H9 (cell line): Measurements from ENCODE around the gene CISD2. TPM values are rescaled to one million over a fixed set of nuclear protein-coding genes. Genes with fewer than 3 reads are reported as not detected.
"Not testable (repeated sequence)": the region's sequence is repeated elsewhere in the genome, so short reads cannot be mapped to it uniquely, and the experiment has no call there.

Source experiments
- DNase-seq: peaks from one replicate; pipeline ENCODE4 v3.0.0-alpha.2; 2017
- H2AFZ ChIP-seq: one replicate; pipeline ENCODE4 v1.6.1; 2013; ENCODE audit warnings: mild to moderate bottlenecking, low read length, control low read depth, moderate library complexity
- H2AK5ac ChIP-seq: 2 replicates; pipeline ENCODE4 v1.6.1; 2013; ENCODE audit warnings: low read length, control low read depth, mixed read lengths; ENCODE audit not compliant: insufficient read length
- H2BK120ac ChIP-seq: one replicate; pipeline ENCODE4 v1.6.1; 2013; ENCODE audit warnings: low read depth, mild to moderate bottlenecking, low read length, control low read depth, inconsistent platforms; ENCODE audit not compliant: poor library complexity, severe bottlenecking
- H2BK12ac ChIP-seq: 2 replicates; pipeline ENCODE4 v1.6.1; 2013; ENCODE audit warnings: low read length, control low read depth, mixed read lengths, low read depth; ENCODE audit not compliant: insufficient read length
- H2BK15ac ChIP-seq: 2 replicates; pipeline ENCODE4 v1.6.1; 2013; ENCODE audit warnings: low read depth, low read length, control low read depth
- H2BK20ac ChIP-seq: one replicate; pipeline ENCODE4 v1.6.1; 2013; ENCODE audit warnings: low read depth, mild to moderate bottlenecking, low read length, control low read depth, inconsistent platforms; ENCODE audit not compliant: poor library complexity, severe bottlenecking
- H2BK5ac ChIP-seq: 2 replicates; pipeline ENCODE4 v1.6.1; 2013; ENCODE audit warnings: low read length, control low read depth, mixed read lengths; ENCODE audit not compliant: insufficient read length
- H3K14ac ChIP-seq: 2 replicates; pipeline ENCODE4 v1.6.1; 2013; ENCODE audit warnings: low read length, control low read depth; ENCODE audit not compliant: insufficient read depth
- H3K18ac ChIP-seq: 2 replicates; pipeline ENCODE4 v1.6.1; 2013; ENCODE audit warnings: low read depth, mild to moderate bottlenecking, mixed read lengths, low read length, control low read depth; ENCODE audit not compliant: insufficient read length
- H3K23ac ChIP-seq: 2 replicates; pipeline ENCODE4 v1.6.1; 2013; ENCODE audit warnings: low read length, control low read depth, mixed read lengths, low read depth; ENCODE audit not compliant: insufficient read length
- H3K23me2 ChIP-seq: 2 replicates; pipeline ENCODE4 v1.6.1; 2013; ENCODE audit warnings: low read depth, mild to moderate bottlenecking, mixed read lengths, low read length, control low read depth; ENCODE audit not compliant: insufficient read length, poor library complexity, severe bottlenecking
- H3K27ac ChIP-seq: 2 replicates; pipeline ENCODE4 v1.5.1; 2013; ENCODE audit warnings: low read length, control low read depth, mixed read lengths, low read depth; ENCODE audit not compliant: insufficient read length
- H3K27me3 ChIP-seq: 2 replicates; pipeline ENCODE4 v1.6.1; 2013; ENCODE audit warnings: low read length, control low read depth, inconsistent platforms; ENCODE audit not compliant: insufficient read depth
- H3K4ac ChIP-seq: 2 replicates; pipeline ENCODE4 v1.6.1; 2013; ENCODE audit warnings: low read depth, mild to moderate bottlenecking, control low read depth, inconsistent platforms, low read length, moderate library complexity
- H3K4me1 ChIP-seq: 2 replicates; pipeline ENCODE4 v1.6.1; 2013; ENCODE audit warnings: low read length, control low read depth, inconsistent platforms; ENCODE audit not compliant: insufficient read depth
- H3K4me2 ChIP-seq: 2 replicates; pipeline ENCODE4 v1.6.1; 2013; ENCODE audit warnings: low read length, control low read depth, mixed read lengths; ENCODE audit not compliant: insufficient read length, insufficient read depth
- H3K56ac ChIP-seq: 2 replicates; pipeline ENCODE4 v1.6.1; 2013; ENCODE audit warnings: low read depth, mild to moderate bottlenecking, mixed read lengths, low read length, control low read depth; ENCODE audit not compliant: insufficient read length
- H3K79me1 ChIP-seq: 2 replicates; pipeline ENCODE4 v1.6.1; 2013; ENCODE audit warnings: low read depth, mild to moderate bottlenecking, moderate library complexity, low read length, control low read depth, inconsistent platforms; ENCODE audit not compliant: insufficient read depth, poor library complexity, severe bottlenecking
- H3K79me2 ChIP-seq: 2 replicates; pipeline ENCODE4 v1.6.1; 2013; ENCODE audit warnings: low read length, control low read depth, inconsistent platforms; ENCODE audit not compliant: insufficient read depth
- H3K9ac ChIP-seq: 2 replicates; pipeline ENCODE4 v1.6.1; 2013; ENCODE audit warnings: low read length, control low read depth, mixed read lengths; ENCODE audit not compliant: insufficient read length; ENCODE audit errors: extremely low read depth
- H3K9me3 ChIP-seq: one replicate; pipeline ENCODE4 v1.6.1; 2013; ENCODE audit warnings: low read depth, low read length, inconsistent platforms; ENCODE audit not compliant: control insufficient read depth
- H3T11ph ChIP-seq: one replicate; pipeline ENCODE4 v1.6.1; 2013; ENCODE audit warnings: mild to moderate bottlenecking, low read length, control low read depth, inconsistent platforms
- H4K20me1 ChIP-seq: one replicate; pipeline ENCODE4 v1.6.1; 2013; ENCODE audit not compliant: control insufficient read depth, insufficient read length, insufficient read depth
- H4K5ac ChIP-seq: 2 replicates; pipeline ENCODE4 v1.6.1; 2013; ENCODE audit warnings: low read depth, mild to moderate bottlenecking, mixed read lengths, low read length, control low read depth; ENCODE audit not compliant: insufficient read length
- H4K8ac ChIP-seq: replicated peaks from 2 replicates; pipeline ENCODE4 v1.6.1; 2013; ENCODE audit warnings: low read length, control low read depth, mixed read lengths, low read depth; ENCODE audit not compliant: insufficient read length
- H4K91ac ChIP-seq: 2 replicates; pipeline ENCODE4 v1.6.1; 2013; ENCODE audit warnings: low read depth, mild to moderate bottlenecking, moderate library complexity, mixed read lengths, low read length, control low read depth; ENCODE audit not compliant: insufficient read length
- H3K27ac Mint-ChIP-seq, 3 experiments: 2 replicates in 2 of 3; 3 replicates in 1 of 3; pipeline ENCODE4 v1.8.0; 2020 to 2021; ENCODE audit warnings: mixed read lengths in 3 of 3, mild to moderate bottlenecking in 1 of 3, moderate library complexity in 1 of 3
- H3K27me3 Mint-ChIP-seq: 2 replicates; pipeline ENCODE4 v1.8.0; 2021; ENCODE audit warnings: low read depth, mild to moderate bottlenecking, moderate library complexity, mixed read lengths
- H3K36me3 Mint-ChIP-seq, 3 experiments: 2 replicates in 2 of 3; 3 replicates in 1 of 3; pipeline ENCODE4 v1.8.0; 2020 to 2021; ENCODE audit warnings: low read depth in 3 of 3, mixed read lengths in 3 of 3; ENCODE audit not compliant: insufficient read depth in 1 of 3
- H3K4me1 Mint-ChIP-seq, 2 experiments: 2 replicates each; pipeline ENCODE4 v1.8.0; 2020; ENCODE audit warnings: mixed read lengths in 2 of 2
- H3K4me3 Mint-ChIP-seq, 2 experiments: 2 replicates in 1 of 2; 3 replicates in 1 of 2; pipeline ENCODE4 v1.8.0; 2020 to 2021; ENCODE audit warnings: mild to moderate bottlenecking in 2 of 2, mixed read lengths in 2 of 2, moderate library complexity in 1 of 2
- H3K9me3 Mint-ChIP-seq, 2 experiments: 2 replicates in 1 of 2; 3 replicates in 1 of 2; pipeline ENCODE4 v1.8.0; 2020; ENCODE audit warnings: mild to moderate bottlenecking in 2 of 2, mixed read lengths in 2 of 2, moderate library complexity in 1 of 2
- CTCF ChIP-seq: fragments of 200-600 bp; sonication (generic); conservative IDR thresholded peaks from 3 replicates; pipeline ENCODE4 v1.8.0; 2021; ENCODE audit warnings: antibody characterized with exemption, mild to moderate bottlenecking
- WGBS: extraction: QIAGEN DNeasy Blood & Tissue Kit; methylation state at CpG from one replicate; pipeline ENCODE4 v1.1.7; 2013; ENCODE audit warnings: missing lambda C conversion rate, low lambda C conversion rate, mixed read lengths; ENCODE audit not compliant: insufficient read length; ENCODE audit errors: extremely low coverage; 5-methylcytosine and 5-hydroxymethylcytosine counted together
- total RNA-seq: library from RNA; stranded (reverse); gene quantifications from 2 replicates; pipeline ENCODE4 v1.2.1, GENCODE V29; 2021

The CISD2 gene
- total RNA-seq, 1 experiment from 2014 or later, result 45.6 TPM

GRCh38 chr4:102862747-102863146 lies 6.0 kb upstream of the CISD2 start:
- no peak overlapping the region for H4K5ac ChIP-seq
- H3K9me3 Mint-ChIP-seq, result peaks cover 19 to 20% of the 10 kb centered on the region in 2 experiments

GRCh38 chr4:102865327-102865726 lies 3.5 kb upstream of the CISD2 start:
- not testable (repeated sequence) for H4K8ac ChIP-seq, H2AFZ ChIP-seq, H3K27ac Mint-ChIP-seq, H4K5ac ChIP-seq, H2BK12ac ChIP-seq, H2BK5ac ChIP-seq, H3K79me1 ChIP-seq, H3K27ac ChIP-seq, H3K27me3 ChIP-seq, H3K4ac ChIP-seq, H3T11ph ChIP-seq, H3K79me2 ChIP-seq, H3K23me2 ChIP-seq, H2AK5ac ChIP-seq, H3K14ac ChIP-seq, H3K9me3 ChIP-seq, H3K9ac ChIP-seq, H3K18ac ChIP-seq, H3K4me3 Mint-ChIP-seq, H3K56ac ChIP-seq, H4K20me1 ChIP-seq, H2BK120ac ChIP-seq, H2BK15ac ChIP-seq, H3K27me3 Mint-ChIP-seq, H3K23ac ChIP-seq, H4K91ac ChIP-seq, H3K9me3 Mint-ChIP-seq, DNase-seq, H3K4me1 ChIP-seq, H2BK20ac ChIP-seq, H3K4me2 ChIP-seq
- WGBS, result no CpG with 5 or more reads among the region's 5 CpGs
- peaks cover 15 to 18% (median 18%) of the 10 kb centered on the region in 3 experiments for H3K36me3 Mint-ChIP-seq
- H3K4me1 Mint-ChIP-seq, result peaks cover 24 to 41% of the 10 kb centered on the region in 2 experiments

More at GRCh38 chr4:102862747-102863146, 6.0 kb upstream of the CISD2 start:
- no peak overlapping the region for H3K4ac ChIP-seq
- no peak for TF ChIP-seq CTCF
- H3K27ac ChIP-seq, result no peak overlapping the region
- no peaks in the 10 kb centered on the region; the same call in 1 of the 2 replicates for H3K79me2 ChIP-seq
- H4K20me1 ChIP-seq, result no peaks in the 10 kb centered on the region
- no peaks in the 10 kb centered on the region for H3K23me2 ChIP-seq
- H3K9me3 ChIP-seq, result no peaks in the 10 kb centered on the region
- H3K23ac ChIP-seq, result no peak overlapping the region
- Mint-ChIP-seq H3K36me3 (peaks cover 28 to 35% (median 33%) of the 10 kb centered on the region in 3 experiments), H3K27ac (no peak overlapping the region), H3K4me3 (no peak overlapping the region), H3K4me1 (peaks cover 17 to 23% of the 10 kb centered on the region in 2 experiments), H3K27me3 (no peaks in the 10 kb centered on the region)
- no peak overlapping the region for H2BK120ac ChIP-seq
- H3K18ac ChIP-seq, result no peak overlapping the region
- no peak overlapping the region for H3K14ac ChIP-seq
- H4K91ac ChIP-seq, result no peak overlapping the region
- H3K4me1 ChIP-seq, result no peaks in the 10 kb centered on the region
- H2AK5ac ChIP-seq, result no peak overlapping the region
- no peak overlapping the region for H2AFZ ChIP-seq
- H4K8ac ChIP-seq, result no peak overlapping the region
- no peak overlapping the region for H2BK5ac ChIP-seq
- H2BK12ac ChIP-seq, result no peak overlapping the region
- H3K27me3 ChIP-seq, result no peaks in the 10 kb centered on the region
- DNase-seq, result no peak
- H3K9ac ChIP-seq, result no peak overlapping the region
- no peak overlapping the region for H3K56ac ChIP-seq
- H3T11ph ChIP-seq, result no peak overlapping the region
- H2BK20ac ChIP-seq, result no peak overlapping the region
- H2BK15ac ChIP-seq, result no peak overlapping the region
- no peak overlapping the region for H3K4me2 ChIP-seq
- peaks cover 3% of the 10 kb centered on the region for H3K79me1 ChIP-seq
- WGBS, result no CpG with 5 or more reads among the region's 1 CpG
